WI38 (cell line): ENCODE measurements around the gene NRXN2.
"Not testable (repeated sequence)": the region's sequence is repeated elsewhere in the genome, so short reads cannot be mapped to it uniquely, and the experiment has no call there.

ENCODE experiments used
- H3K4me3 ChIP-seq: 2 replicates; pipeline ENCODE4 v1.5.1; 2011; ENCODE audit warnings: low read depth, mild to moderate bottlenecking, control low read depth, low read length
- CTCF ChIP-seq: IDR thresholded peaks from 2 replicates; pipeline ENCODE4 v1.5.1; 2012; ENCODE audit warnings: low read depth, mild to moderate bottlenecking, control low read depth, low read length

NRXN2 gene

GRCh38 chr11:64562723-64563351, 160.2 kb downstream of the NRXN2 start:
- TF ChIP-seq CTCF, result no peak
- no peak overlapping the region for H3K4me3 ChIP-seq

GRCh38 chr11:64561984-64562722, 160.8 kb downstream of the NRXN2 start:
- TF ChIP-seq CTCF, result no peak
- no peak overlapping the region for H3K4me3 ChIP-seq

DNA sequence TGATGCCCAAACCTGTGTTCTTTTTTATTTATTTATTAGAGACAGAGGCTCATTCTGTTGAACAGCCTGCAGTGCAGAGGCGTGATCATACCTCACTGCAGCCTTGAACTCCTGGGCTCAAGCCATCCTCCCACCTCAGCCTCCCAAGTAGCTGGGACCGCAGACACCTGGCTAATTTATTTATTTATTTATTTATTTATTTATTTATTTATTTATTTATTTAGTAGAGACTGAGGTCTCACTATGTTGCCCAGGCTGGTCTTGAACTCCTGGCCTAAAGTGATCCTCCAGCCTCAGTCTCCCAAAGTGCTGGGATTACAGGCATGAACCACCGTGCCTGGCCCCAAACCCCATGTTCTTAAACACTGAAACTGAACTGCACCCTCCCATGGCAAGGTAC, 161.6 kb downstream of the NRXN2 start:
- H3K4me3 ChIP-seq, result not testable (repeated sequence)

DNA sequence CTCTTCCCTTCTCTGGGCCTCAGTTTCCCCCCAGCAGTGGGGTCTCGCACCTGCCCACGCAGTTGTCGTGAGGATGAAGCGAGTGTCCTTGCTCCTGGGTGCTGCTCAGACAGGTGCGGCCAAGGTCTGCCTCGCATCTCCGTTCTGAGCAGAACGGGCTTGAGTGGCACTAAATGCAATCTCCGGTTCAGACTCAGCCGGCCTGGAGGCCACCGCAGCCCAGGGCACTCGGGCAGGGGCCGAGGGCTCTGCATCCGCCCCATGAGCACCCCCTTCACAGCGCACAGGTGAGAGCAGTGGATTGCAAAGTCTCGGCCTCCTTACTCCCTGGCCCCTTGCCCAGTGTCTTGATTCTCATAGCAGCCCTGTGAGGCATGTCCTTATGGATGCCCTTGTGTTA, 162.1 kb downstream of the NRXN2 start:
- no peak for TF ChIP-seq CTCF
- H3K4me3 ChIP-seq, result no peak overlapping the region

DNA sequence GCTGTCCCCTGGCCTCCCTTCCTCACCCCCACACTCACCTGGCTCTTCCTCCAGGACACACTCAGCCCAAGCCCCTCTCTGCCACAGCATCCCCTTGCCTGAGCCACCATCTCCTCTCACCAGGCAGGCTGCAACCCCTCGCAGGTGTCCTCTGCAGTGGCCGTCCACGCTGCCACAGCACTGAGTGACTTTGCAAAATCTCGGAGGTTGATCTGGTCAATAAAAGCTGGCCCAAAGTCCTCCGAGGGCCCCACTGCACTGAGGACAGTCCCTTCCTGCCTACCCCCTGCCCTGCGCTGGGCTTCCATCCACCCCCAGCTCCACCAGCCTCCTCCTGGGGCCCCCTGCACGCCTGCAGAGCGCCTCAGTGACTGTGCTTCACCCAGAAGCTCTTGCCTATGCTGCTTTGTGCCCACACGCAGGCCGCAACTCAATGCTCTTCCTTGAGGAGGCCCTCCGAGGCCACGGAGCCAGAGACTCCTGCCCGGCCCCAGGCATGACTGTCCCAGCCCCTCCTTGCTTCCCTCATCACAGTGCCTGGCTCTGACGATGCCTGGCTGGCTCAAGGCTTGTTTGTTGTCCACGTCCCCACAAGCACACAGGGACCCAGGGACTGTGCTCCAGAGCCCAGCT, 162.7 kb downstream of the NRXN2 start:
- no peak overlapping the region for H3K4me3 ChIP-seq
- TF ChIP-seq CTCF, result no peak

DNA sequence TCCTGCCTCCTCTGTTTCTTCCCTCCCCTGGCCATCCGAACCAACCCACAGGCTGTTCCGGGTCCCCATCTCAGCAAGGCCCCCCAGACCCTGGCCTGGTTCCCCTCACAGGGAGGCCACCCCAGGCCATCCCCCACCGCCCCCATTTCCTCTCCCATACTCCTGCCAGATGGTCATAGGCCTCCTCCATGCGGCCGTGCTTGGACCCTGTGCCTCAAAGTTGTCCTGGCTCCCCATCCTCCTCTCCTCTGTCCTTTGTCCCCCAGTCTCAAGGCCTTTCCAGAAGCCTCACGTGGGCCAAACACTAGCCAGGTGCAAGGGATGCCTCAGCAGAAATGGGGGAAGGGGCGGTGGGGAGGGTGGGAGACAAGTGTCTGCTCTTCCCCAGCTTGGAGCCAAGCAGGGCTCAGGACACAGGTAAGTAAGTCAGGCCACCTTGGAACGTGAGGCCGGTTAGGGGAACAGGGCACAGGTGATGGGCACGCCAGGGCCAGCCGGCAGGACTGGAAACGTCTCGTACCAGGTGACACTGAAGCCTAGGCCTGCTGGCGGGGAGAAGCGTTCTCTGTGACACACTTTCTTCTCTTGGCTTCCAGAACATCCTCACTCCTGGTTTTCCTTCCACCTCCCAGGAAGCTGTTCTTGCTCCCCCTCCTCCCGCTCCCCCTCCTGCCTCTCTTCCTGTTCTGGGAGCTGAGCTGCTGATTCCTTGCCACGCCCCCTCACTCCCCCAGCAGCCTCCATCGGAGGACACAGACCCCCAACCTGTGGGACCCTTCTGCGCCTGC, 163.5 kb downstream of the NRXN2 start:
- no peak for TF ChIP-seq CTCF

DNA sequence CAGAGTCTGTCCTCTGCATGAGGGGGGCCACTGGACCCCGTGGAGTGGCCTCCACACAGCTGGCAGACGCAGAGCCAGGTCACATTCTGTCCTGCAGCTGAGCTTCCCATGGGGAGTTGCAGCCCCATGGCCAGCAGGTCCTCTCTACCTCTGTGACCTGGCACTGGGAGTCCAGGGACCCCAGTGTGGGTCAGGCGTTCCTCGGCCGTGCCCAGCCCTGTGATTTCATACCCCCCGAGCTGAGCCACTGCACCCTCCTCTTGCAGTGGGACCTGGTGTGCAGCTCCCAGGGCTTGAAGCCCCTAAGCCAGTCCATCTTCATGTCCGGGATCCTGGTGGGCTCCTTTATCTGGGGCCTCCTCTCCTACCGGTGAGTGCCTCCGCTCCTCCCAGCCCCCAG, 164.1 kb downstream of the NRXN2 start:
- no peak overlapping the region for H3K4me3 ChIP-seq
- TF ChIP-seq CTCF, result no peak

More for the DNA sequence above, 163.5 kb downstream of the NRXN2 start:
- H3K4me3 ChIP-seq, result no peak overlapping the region
